ENCODE data around the gene CNTN1. TPM values are rescaled to one million over a fixed set of nuclear protein-coding genes. Genes with fewer than 3 reads are reported as not detected.

Gene CNTN1
- total and polyA plus RNA-seq, 9 donors, result 21.8 to 123 (median 44.1) TPM

GRCh38 chr12:40742041-40742440 is 49.8 kb downstream of the CNTN1 start:
- Histone ChIP-seq H3K4me3 (no peak overlapping the region), H3K9me3 (no peaks in the 10 kb centered on the region), H3K36me3 (no peaks in the 10 kb centered on the region), H3K27me3 (no peaks in the 10 kb centered on the region), H3K4me1 (ENCODE audit: insufficient read depth) (no peaks in the 10 kb centered on the region), H3K27ac (no peak overlapping the region)
- 11 to 15% (median 14%) methylated on average over 2 of the region's 2 CpGs for WGBS, 3 donors
- TF ChIP-seq CTCF (IDR thresholded peaks at IDR 0.05) (no peak), EP300 (IDR thresholded peaks at IDR 0.05) (no peak), POLR2A (IDR thresholded peaks at IDR 0.05) (no peak)
- DNase-seq, result no peak
- intact Hi-C loops (cut with DNase I), result no loop called here

GRCh38 chr12:40745386-40745785 is 53.1 kb downstream of the CNTN1 start:
- intact Hi-C loops (cut with DNase I), result no loop called here
- H3K27ac ChIP-seq, result no peak overlapping the region
- DNase-seq, result no peak
- H3K27me3 ChIP-seq, result no peaks in the 10 kb centered on the region
- H3K4me1 ChIP-seq (ENCODE audit: insufficient read depth), result no peaks in the 10 kb centered on the region
- no peaks in the 10 kb centered on the region for H3K36me3 ChIP-seq
- H3K4me3 ChIP-seq, result no peak overlapping the region
- TF ChIP-seq EP300 (IDR thresholded peaks at IDR 0.05) (no peak), POLR2A (IDR thresholded peaks at IDR 0.05) (no peak), CTCF (IDR thresholded peaks at IDR 0.05) (no peak)
- no peaks in the 10 kb centered on the region for H3K9me3 ChIP-seq

- 85 to 95% (median 87%) methylated on average over 1 of the region's 1 CpG for WGBS, 3 donors
- Histone ChIP-seq H3K27me3 (no peaks in the 10 kb centered on the region), H3K27ac (no peak overlapping the region), H3K4me1 (ENCODE audit: insufficient read depth) (no peaks in the 10 kb centered on the region), H3K9me3 (no peaks in the 10 kb centered on the region), H3K36me3 (no peaks in the 10 kb centered on the region), H3K4me3 (no peak overlapping the region)
- no peak for DNase-seq
- intact Hi-C loops (cut with DNase I), result no loop called here
- TF ChIP-seq EP300 (IDR thresholded peaks at IDR 0.05), result no peak
Observed at GRCh38 chr12:40749863-40750262, 57.6 kb downstream of the CNTN1 start.

GRCh38 chr12:40752011-40752410 is 59.8 kb downstream of the CNTN1 start:
- intact Hi-C loops (cut with DNase I), result no loop called here
- H3K27ac ChIP-seq, result no peak overlapping the region

GRCh38 chr12:40760821-40761220 is 68.6 kb downstream of the CNTN1 start:
- no peak for TF ChIP-seq POLR2A (IDR thresholded peaks at IDR 0.05)
- no peak for TF ChIP-seq CTCF (IDR thresholded peaks at IDR 0.05)
- TF ChIP-seq EP300 (IDR thresholded peaks at IDR 0.05), result no peak
- no peak overlapping the region for H3K27ac ChIP-seq
- no peak overlapping the region for H3K4me3 ChIP-seq
- intact Hi-C loops (cut with DNase I), result no loop called here
- no peak for DNase-seq
- H3K4me1 ChIP-seq (ENCODE audit: insufficient read depth), result no peaks in the 10 kb centered on the region
- H3K27me3 ChIP-seq, result no peaks in the 10 kb centered on the region
- H3K9me3 ChIP-seq, result no peaks in the 10 kb centered on the region
- H3K36me3 ChIP-seq, result no peaks in the 10 kb centered on the region

More at GRCh38 chr12:40752011-40752410, 59.8 kb downstream of the CNTN1 start:
- Histone ChIP-seq H3K27me3 (no peaks in the 10 kb centered on the region), H3K4me1 (ENCODE audit: insufficient read depth) (no peaks in the 10 kb centered on the region), H3K36me3 (no peaks in the 10 kb centered on the region), H3K4me3 (no peak overlapping the region), H3K9me3 (no peaks in the 10 kb centered on the region)
- TF ChIP-seq CTCF (IDR thresholded peaks at IDR 0.05) (no peak), POLR2A (IDR thresholded peaks at IDR 0.05) (no peak)
- 35 to 47% (median 45%) methylated on average over 2 of the region's 2 CpGs for WGBS, 3 donors
- DNase-seq, result no peak

Data from ovary (tissue), 9 donors.